Measurements from ENCODE around the gene PRX. TPM values are rescaled to one million over a fixed set of nuclear protein-coding genes. Genes with fewer than 3 reads are reported as not detected.
A peak's percentile ranks its signal among the peaks of the same experiment; 100 is the strongest.

PRX gene
- polyA plus RNA-seq, 1 donor = 4.0 TPM

- Histone ChIP-seq H3K4me3 (ENCODE audit: low read length) (no peak overlapping the region), H3K27me3 (ENCODE audit: control insufficient read depth, insufficient read depth, low read length) (no peaks in the 10 kb centered on the region), H3K9me3 (ENCODE audit: control insufficient read depth, low read depth, low read length) (no peaks in the 10 kb centered on the region), H3K4me1 (ENCODE audit: control insufficient read depth, insufficient read depth, low read length) (no peaks in the 10 kb centered on the region), H3K36me3 (ENCODE audit: control insufficient read depth, insufficient read depth, low read length) (peaks cover 25% of the 10 kb centered on the region), H3K27ac (ENCODE audit: low read length) (no peak overlapping the region)
- WGBS (ENCODE audit: insufficient coverage, low lambda C conversion rate) = no CpG with 5 or more reads among the region's 4 CpGs
- DNase-seq = no peak
These were observed 37.5 kb upstream of the PRX start for GRCh38 chr19:40450664-40451063.

- Histone ChIP-seq H3K27ac (ENCODE audit: low read length) (no peak overlapping the region), H3K36me3 (ENCODE audit: control insufficient read depth, insufficient read depth, low read length) (peaks cover 22% of the 10 kb centered on the region), H3K4me1 (ENCODE audit: control insufficient read depth, insufficient read depth, low read length) (no peaks in the 10 kb centered on the region), H3K9me3 (ENCODE audit: control insufficient read depth, low read depth, low read length) (no peaks in the 10 kb centered on the region), H3K27me3 (ENCODE audit: control insufficient read depth, insufficient read depth, low read length) (no peaks in the 10 kb centered on the region), H3K4me3 (ENCODE audit: low read length) (no peak overlapping the region)
- 80% methylated on average over 1 of the region's 4 CpGs for WGBS (ENCODE audit: insufficient coverage, low lambda C conversion rate)
- no peak for DNase-seq
These were observed 36.3 kb upstream of the PRX start for GRCh38 chr19:40449506-40449905.

GRCh38 chr19:40446263-40446784 is 33.1 kb upstream of the PRX start:
- Histone ChIP-seq H3K4me3 (ENCODE audit: low read length) (no peak overlapping the region), H3K9me3 (ENCODE audit: control insufficient read depth, low read depth, low read length) (no peaks in the 10 kb centered on the region), H3K27me3 (ENCODE audit: control insufficient read depth, insufficient read depth, low read length) (no peaks in the 10 kb centered on the region), H3K27ac (ENCODE audit: low read length) (no peak overlapping the region), H3K4me1 (ENCODE audit: control insufficient read depth, insufficient read depth, low read length) (peaks cover 10% of the 10 kb centered on the region), H3K36me3 (ENCODE audit: control insufficient read depth, insufficient read depth, low read length) (peaks cover 29% of the 10 kb centered on the region)
- 83% methylated on average over 1 of the region's 8 CpGs for WGBS (ENCODE audit: insufficient coverage, low lambda C conversion rate)
- no peak for DNase-seq

GRCh38 chr19:40445780-40446262 is 32.6 kb upstream of the PRX start:
- H3K4me3 ChIP-seq (ENCODE audit: low read length) = no peak overlapping the region
- no peaks in the 10 kb centered on the region for H3K27me3 ChIP-seq (ENCODE audit: control insufficient read depth, insufficient read depth, low read length)
- no CpG with 5 or more reads among the region's 9 CpGs for WGBS (ENCODE audit: insufficient coverage, low lambda C conversion rate)
- peaks cover 31% of the 10 kb centered on the region for H3K36me3 ChIP-seq (ENCODE audit: control insufficient read depth, insufficient read depth, low read length)
- H3K27ac ChIP-seq (ENCODE audit: low read length) = no peak overlapping the region
- peak in 1 of 2 donors; percentile 58 for DNase-seq
- H3K4me1 ChIP-seq (ENCODE audit: control insufficient read depth, insufficient read depth, low read length) = peaks cover 10% of the 10 kb centered on the region
- H3K9me3 ChIP-seq (ENCODE audit: control insufficient read depth, low read depth, low read length) = no peaks in the 10 kb centered on the region

- no peak for DNase-seq
- H3K27me3 ChIP-seq (ENCODE audit: control insufficient read depth, insufficient read depth, low read length) = no peaks in the 10 kb centered on the region
- H3K9me3 ChIP-seq (ENCODE audit: control insufficient read depth, low read depth, low read length) = no peaks in the 10 kb centered on the region
- WGBS (ENCODE audit: insufficient coverage, low lambda C conversion rate) = 0% methylated on average over 5 of the region's 18 CpGs
- peak overlapping the region; percentile 97 for H3K27ac ChIP-seq (ENCODE audit: low read length)
- H3K4me3 ChIP-seq (ENCODE audit: low read length) = peak overlapping the region; percentile 91
- peaks cover 37% of the 10 kb centered on the region for H3K36me3 ChIP-seq (ENCODE audit: control insufficient read depth, insufficient read depth, low read length)
- H3K4me1 ChIP-seq (ENCODE audit: control insufficient read depth, insufficient read depth, low read length) = peaks cover 10% of the 10 kb centered on the region
These were observed 31.7 kb upstream of the PRX start for GRCh38 chr19:40444825-40445312.

- H3K4me1 ChIP-seq (ENCODE audit: control insufficient read depth, insufficient read depth, low read length) = peaks cover 10% of the 10 kb centered on the region
- no CpG with 5 or more reads among the region's 72 CpGs for WGBS (ENCODE audit: insufficient coverage, low lambda C conversion rate)
- peaks cover 37% of the 10 kb centered on the region for H3K36me3 ChIP-seq (ENCODE audit: control insufficient read depth, insufficient read depth, low read length)
- no peaks in the 10 kb centered on the region for H3K9me3 ChIP-seq (ENCODE audit: control insufficient read depth, low read depth, low read length)
- no peaks in the 10 kb centered on the region for H3K27me3 ChIP-seq (ENCODE audit: control insufficient read depth, insufficient read depth, low read length)
- peak; percentile 96 to 99 for DNase-seq
- peak within 1 kb of the TSS; percentile 97 for H3K27ac ChIP-seq (ENCODE audit: low read length)
- H3K4me3 ChIP-seq (ENCODE audit: low read length) = peak within 1 kb of the TSS; percentile 91
These were observed 31.0 kb upstream of the PRX start, which contains the start of gene SERTAD3 for GRCh38 chr19:40444000-40444824. TSS of gene SERTAD3 (minus strand) at chr19:40444335. CDS start at chr19:40442080, 2,255 bp downstream.

GRCh38 chr19:40443131-40443999 is 30.2 kb upstream of the PRX start:
- WGBS (ENCODE audit: insufficient coverage, low lambda C conversion rate) = 4% methylated on average over 4 of the region's 52 CpGs

GRCh38 chr19:40442328-40443130 is 29.4 kb upstream of the PRX start:
- peak overlapping the region; percentile 74 for H3K27ac ChIP-seq (ENCODE audit: low read length)
- no peaks in the 10 kb centered on the region for H3K9me3 ChIP-seq (ENCODE audit: control insufficient read depth, low read depth, low read length)
- no peak for DNase-seq
- H3K36me3 ChIP-seq (ENCODE audit: control insufficient read depth, insufficient read depth, low read length) = peaks cover 27% of the 10 kb centered on the region
- peaks cover 10% of the 10 kb centered on the region for H3K4me1 ChIP-seq (ENCODE audit: control insufficient read depth, insufficient read depth, low read length)
- 86% methylated on average over 1 of the region's 22 CpGs for WGBS (ENCODE audit: insufficient coverage, low lambda C conversion rate)
- no peaks in the 10 kb centered on the region for H3K27me3 ChIP-seq (ENCODE audit: control insufficient read depth, insufficient read depth, low read length)
- H3K4me3 ChIP-seq (ENCODE audit: low read length) = peak overlapping the region; percentile 91

More at GRCh38 chr19:40443131-40443999, 30.2 kb upstream of the PRX start:
- H3K4me1 ChIP-seq (ENCODE audit: control insufficient read depth, insufficient read depth, low read length) = peaks cover 10% of the 10 kb centered on the region
- H3K4me3 ChIP-seq (ENCODE audit: low read length) = peak overlapping the region; percentile 91
- H3K27me3 ChIP-seq (ENCODE audit: control insufficient read depth, insufficient read depth, low read length) = no peaks in the 10 kb centered on the region
- peak; percentile 100 for DNase-seq
- peaks cover 35% of the 10 kb centered on the region for H3K36me3 ChIP-seq (ENCODE audit: control insufficient read depth, insufficient read depth, low read length)
- H3K9me3 ChIP-seq (ENCODE audit: control insufficient read depth, low read depth, low read length) = no peaks in the 10 kb centered on the region
- H3K27ac ChIP-seq (ENCODE audit: low read length) = peak overlapping the region; percentile 97

GRCh38 chr19:40441719-40442253 is 28.6 kb upstream of the PRX start:
- no peak overlapping the region for H3K4me3 ChIP-seq (ENCODE audit: low read length)
- no peak for DNase-seq
- no CpG with 5 or more reads among the region's 11 CpGs for WGBS (ENCODE audit: insufficient coverage, low lambda C conversion rate)

More at GRCh38 chr19:40441719-40442253, 28.6 kb upstream of the PRX start:
- Histone ChIP-seq H3K4me1 (ENCODE audit: control insufficient read depth, insufficient read depth, low read length) (peaks cover 10% of the 10 kb centered on the region), H3K9me3 (ENCODE audit: control insufficient read depth, low read depth, low read length) (no peaks in the 10 kb centered on the region), H3K27ac (ENCODE audit: low read length) (no peak overlapping the region), H3K27me3 (ENCODE audit: control insufficient read depth, insufficient read depth, low read length) (no peaks in the 10 kb centered on the region), H3K36me3 (ENCODE audit: control insufficient read depth, insufficient read depth, low read length) (peaks cover 27% of the 10 kb centered on the region)
